Right lobe of liver (tissue), 6 donors: ENCODE data around the gene KRTAP12-3. TPM values are rescaled to one million over a fixed set of nuclear protein-coding genes. Genes with fewer than 3 reads are reported as not detected.
A peak's percentile ranks its signal among the peaks of the same experiment; 100 is the strongest.

Experiments
- ATAC-seq, 4 donors: fragments of 200-7000 bp; cut with Tn5 transposase; one replicate each; pipeline ENCODE4 v1.9.1; 2020; ENCODE audit warnings: mild to moderate bottlenecking in 4 of 4, moderate library complexity in 4 of 4
- DNase-seq, 3 donors: peaks; one replicate each; pipeline ENCODE4 v3.0.0-alpha.2; 2020
- H3K27ac ChIP-seq, 3 donors: fragments of 200-600 bp; one replicate each; pipeline ENCODE4 v1.8.0; 2022
- H3K27me3 ChIP-seq, 2 donors: fragments of 200-600 bp; one replicate each; pipeline ENCODE4 v1.8.0; 2022
- H3K36me3 ChIP-seq, 4 donors: fragments of 200-600 bp; sonication (generic) in 1 of 4; one replicate each; pipeline versions ENCODE4 v1.5.1 to v1.8.0; 2017 to 2022; ENCODE audit warnings: control low read depth in 1 of 4
- H3K4me1 ChIP-seq, 4 donors: fragments of 200-600 bp; sonication (generic) in 1 of 4; one replicate each; pipeline versions ENCODE4 v1.5.1 to v1.8.0; 2017 to 2022; ENCODE audit warnings: control low read depth in 1 of 4
- H3K4me3 ChIP-seq, 3 donors: fragments of 200-600 bp; one replicate each; pipeline ENCODE4 v1.8.0; 2022
- H3K9me3 ChIP-seq, 4 donors: fragments of 200-600 bp; sonication (generic) in 1 of 4; one replicate each; pipeline versions ENCODE4 v1.5.1 to v1.8.0; 2017 to 2022; ENCODE audit warnings: control low read depth in 1 of 4
- POLR2A ChIP-seq: fragments of 450-650 bp; IDR thresholded peaks from one replicate; pipeline ENCODE4 v1.6.1; 2017; ENCODE audit warnings: antibody characterized with exemption, mild to moderate bottlenecking
- WGBS: methylation state at CpG from one replicate; pipeline ENCODE4 v1.1.6; 2018; ENCODE audit warnings: low coverage, low lambda C conversion rate; ENCODE audit not compliant: insufficient coverage; ENCODE audit errors: missing lambda C conversion rate; 5-methylcytosine and 5-hydroxymethylcytosine counted together
- intact Hi-C, 2 donors: fragments of 100-400 bp; cut with DNase I; formaldehyde crosslinking; loops; one replicate each; pipeline versions ENCODE4 v1.11.2 to v1.14.1; 2022
- total RNA-seq, 6 experiments: library from RNA; depleted of rRNA in 2 of 6; stranded (reverse); fragments of >200 nt in 2 of 6; fragmentation: NEBNext Ultra II Directional in 3 of 6; extraction: Animal tissue kit (Norgen Biotek cat#: 25700) in 3 of 6; gene quantifications; one replicate each; pipeline versions ENCODE4 v1.1.0 to v1.2.4, GENCODE V29; 2016 to 2023
- TF ChIP-seq, protein P1 (sequence below), 4 donors: fragments of 200-600 bp in 3 of 4; fragments of 450-650 bp in 1 of 4; IDR thresholded peaks; one replicate each; pipeline versions ENCODE4 v1.5.1 to v1.8.0; 2016 to 2022; ENCODE audit warnings: antibody characterized with exemption in 4 of 4, mild to moderate bottlenecking in 2 of 4
- donor health status: DM: no; HTN: yes; CAD: no.
- donor health status: DM: no; HTN: no; CAD: no.
- donor health status: DM: no; HTN: no; CAD: no.
- donor health status: DM: no; HTN: yes; CAD: no.
- donor health status: DM: no; HTN: yes; CAD: no.

The KRTAP12-3 gene
- total RNA-seq, 6 experiments from 2014 or later: not detected

- ATAC-seq (peak; percentile 56 to 80 (median 74)), DNase-seq (peak in 1 of 3 donors; percentile 57)
- TF ChIP-seq POLR2A: no peak
- TF ChIP-seq, protein P1, sequence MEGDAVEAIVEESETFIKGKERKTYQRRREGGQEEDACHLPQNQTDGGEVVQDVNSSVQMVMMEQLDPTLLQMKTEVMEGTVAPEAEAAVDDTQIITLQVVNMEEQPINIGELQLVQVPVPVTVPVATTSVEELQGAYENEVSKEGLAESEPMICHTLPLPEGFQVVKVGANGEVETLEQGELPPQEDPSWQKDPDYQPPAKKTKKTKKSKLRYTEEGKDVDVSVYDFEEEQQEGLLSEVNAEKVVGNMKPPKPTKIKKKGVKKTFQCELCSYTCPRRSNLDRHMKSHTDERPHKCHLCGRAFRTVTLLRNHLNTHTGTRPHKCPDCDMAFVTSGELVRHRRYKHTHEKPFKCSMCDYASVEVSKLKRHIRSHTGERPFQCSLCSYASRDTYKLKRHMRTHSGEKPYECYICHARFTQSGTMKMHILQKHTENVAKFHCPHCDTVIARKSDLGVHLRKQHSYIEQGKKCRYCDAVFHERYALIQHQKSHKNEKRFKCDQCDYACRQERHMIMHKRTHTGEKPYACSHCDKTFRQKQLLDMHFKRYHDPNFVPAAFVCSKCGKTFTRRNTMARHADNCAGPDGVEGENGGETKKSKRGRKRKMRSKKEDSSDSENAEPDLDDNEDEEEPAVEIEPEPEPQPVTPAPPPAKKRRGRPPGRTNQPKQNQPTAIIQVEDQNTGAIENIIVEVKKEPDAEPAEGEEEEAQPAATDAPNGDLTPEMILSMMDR (IDR thresholded peaks at IDR 0.05): peak; percentile 7 to 36 (median 30)
- no peaks in the 10 kb centered on the region for H3K4me1 ChIP-seq
- intact Hi-C loops: no loop called here
- H3K27ac ChIP-seq: no peak overlapping the region
- no peaks in the 10 kb centered on the region for H3K27me3 ChIP-seq
- no peaks in the 10 kb centered on the region for H3K9me3 ChIP-seq
- H3K4me3 ChIP-seq: no peak overlapping the region
- WGBS: 10% methylated on average over 2 of the region's 4 CpGs
- H3K36me3 ChIP-seq: no peaks in the 10 kb centered on the region
Observed at GRCh38 chr21:44618504-44618903, 39.2 kb upstream of the KRTAP12-3 start.

DNA sequence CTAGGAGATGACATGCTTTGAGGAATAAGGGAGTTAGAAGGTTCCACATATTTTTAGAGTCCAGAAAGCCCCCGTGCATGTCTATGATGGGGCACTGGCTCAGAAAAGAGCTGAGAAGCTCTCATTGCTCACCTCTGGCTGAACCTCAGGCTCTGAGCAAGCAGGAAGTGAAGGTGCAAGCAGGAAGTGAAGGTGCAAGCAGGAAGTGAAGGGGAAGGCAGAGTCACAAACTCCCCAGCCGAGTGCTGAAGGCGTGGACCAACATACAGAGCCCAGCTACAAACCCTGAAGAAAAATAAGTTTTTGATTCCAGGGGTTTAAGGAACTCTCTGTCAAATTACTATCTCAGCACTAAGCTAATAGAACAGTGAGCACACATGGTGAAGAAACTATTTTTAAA lies 38.8 kb upstream of the KRTAP12-3 start:
- Histone ChIP-seq H3K36me3 (no peaks in the 10 kb centered on the region), H3K9me3 (no peaks in the 10 kb centered on the region), H3K4me1 (no peaks in the 10 kb centered on the region), H3K27me3 (no peaks in the 10 kb centered on the region), H3K4me3 (no peak overlapping the region), H3K27ac (no peak overlapping the region)
- TF ChIP-seq, protein P1 (IDR thresholded peaks at IDR 0.05): no peak
- TF ChIP-seq POLR2A: no peak
- peak; percentile 26 to 58 (median 38) for ATAC-seq
- WGBS: 59% methylated on average over 3 of the region's 3 CpGs
- peak in 1 of 3 donors; percentile 44 for DNase-seq
- intact Hi-C loops: no loop called here

DNA sequence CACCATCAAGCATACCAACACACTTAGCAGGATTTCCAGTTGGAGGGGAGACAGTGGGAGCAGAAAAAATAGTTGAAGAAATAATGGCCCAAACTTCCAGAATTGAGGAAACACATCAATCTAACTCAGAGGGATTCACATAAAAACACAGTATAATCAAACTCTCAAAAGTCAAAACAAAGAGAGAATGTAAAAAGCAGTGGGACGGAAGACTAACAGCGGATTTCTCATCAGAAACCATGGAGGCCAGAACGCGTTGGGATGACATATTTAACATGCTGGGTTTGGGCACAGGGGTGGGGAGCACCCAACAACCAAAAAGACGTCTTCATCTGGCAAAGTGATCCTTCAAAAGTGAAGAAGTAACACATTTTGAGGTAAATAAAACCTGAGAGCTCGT lies 37.8 kb upstream of the KRTAP12-3 start:
- intact Hi-C loops: no loop called here
- TF ChIP-seq, protein P1 (IDR thresholded peaks at IDR 0.05): no peak
- no peak for TF ChIP-seq POLR2A
- WGBS: 78% methylated on average over 6 of the region's 6 CpGs
- no peak for ATAC-seq
- DNase-seq: no peak
- Histone ChIP-seq H3K27me3 (no peaks in the 10 kb centered on the region), H3K27ac (no peak overlapping the region), H3K4me3 (no peak overlapping the region), H3K9me3 (no peaks in the 10 kb centered on the region), H3K4me1 (no peaks in the 10 kb centered on the region), H3K36me3 (no peaks in the 10 kb centered on the region)

DNA sequence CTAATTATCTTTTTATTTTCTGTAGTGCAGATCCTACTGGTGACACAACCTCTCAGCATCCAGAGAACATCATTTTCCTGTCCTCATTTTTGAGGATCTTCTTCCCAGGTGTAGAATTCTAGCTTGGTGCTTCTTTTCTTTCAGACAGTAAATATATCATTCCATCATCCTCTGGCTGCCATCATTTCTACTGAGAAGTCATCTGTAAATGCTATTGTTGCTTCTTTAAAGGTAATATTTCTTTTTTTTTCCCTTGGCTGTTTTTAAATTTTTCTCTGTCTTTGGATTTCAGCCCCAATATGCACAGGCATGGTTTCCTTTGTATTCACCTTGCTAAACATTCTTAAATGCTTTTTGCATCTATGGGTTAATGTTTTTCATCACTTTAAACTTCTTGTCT lies 34.2 kb upstream of the KRTAP12-3 start:
- no peak overlapping the region for H3K4me3 ChIP-seq
- no peak overlapping the region for H3K27ac ChIP-seq
- H3K4me1 ChIP-seq: no peaks in the 10 kb centered on the region
- DNase-seq (no peak), ATAC-seq (no peak)
- H3K36me3 ChIP-seq: no peaks in the 10 kb centered on the region
- TF ChIP-seq POLR2A: no peak
- TF ChIP-seq, protein P1 (IDR thresholded peaks at IDR 0.05): no peak
- no peaks in the 10 kb centered on the region for H3K9me3 ChIP-seq
- intact Hi-C loops: no loop called here
- no peaks in the 10 kb centered on the region for H3K27me3 ChIP-seq

DNA sequence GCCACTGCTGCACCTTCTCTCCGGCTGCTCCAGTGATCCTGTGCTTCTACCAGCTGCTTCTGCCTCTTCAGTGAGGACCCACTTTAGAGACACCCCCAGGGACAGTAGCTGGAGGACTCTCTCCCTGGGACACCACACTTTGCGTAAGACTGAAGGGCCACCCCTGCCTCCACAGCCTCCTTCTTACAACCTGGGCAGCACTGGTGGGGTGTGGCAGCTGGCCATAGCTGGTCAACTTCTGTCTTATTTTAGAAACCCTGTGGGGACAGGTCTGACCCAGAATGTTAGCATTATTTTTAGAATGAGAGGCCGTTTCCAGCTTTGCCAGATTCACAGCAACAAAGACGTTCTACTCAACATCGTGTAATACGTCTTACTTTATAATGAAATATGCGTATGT lies 32.0 kb upstream of the KRTAP12-3 start:
- no peak overlapping the region for H3K4me3 ChIP-seq
- no peaks in the 10 kb centered on the region for H3K9me3 ChIP-seq
- WGBS: 73% methylated on average over 6 of the region's 7 CpGs
- intact Hi-C loops: no loop called here
- H3K27me3 ChIP-seq: no peaks in the 10 kb centered on the region
- ATAC-seq (no peak), DNase-seq (no peak)
- no peak overlapping the region for H3K27ac ChIP-seq
- H3K36me3 ChIP-seq: no peaks in the 10 kb centered on the region
- no peaks in the 10 kb centered on the region for H3K4me1 ChIP-seq
- TF ChIP-seq POLR2A: no peak
